ENCODE measurements around the gene PPP1R36.

DNA sequence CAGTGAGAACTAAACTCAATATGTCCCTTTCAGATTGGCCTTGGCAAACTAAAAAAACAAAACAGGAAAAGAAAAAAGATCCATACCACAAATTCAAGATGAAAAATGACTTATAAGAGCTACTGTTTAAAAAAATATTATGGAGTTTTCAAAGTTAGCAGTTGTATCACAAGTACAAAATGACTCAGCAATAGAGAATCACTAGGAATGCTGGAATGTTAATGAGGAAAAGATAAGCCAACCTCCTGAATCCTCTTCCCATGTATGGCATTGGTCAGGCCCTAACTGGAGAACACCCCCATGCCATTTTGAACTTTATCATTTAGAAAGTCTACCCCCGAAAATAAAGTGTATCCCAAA lies 62.2 kb downstream of the PPP1R36 start:
- TF ChIP-seq, protein P1, sequence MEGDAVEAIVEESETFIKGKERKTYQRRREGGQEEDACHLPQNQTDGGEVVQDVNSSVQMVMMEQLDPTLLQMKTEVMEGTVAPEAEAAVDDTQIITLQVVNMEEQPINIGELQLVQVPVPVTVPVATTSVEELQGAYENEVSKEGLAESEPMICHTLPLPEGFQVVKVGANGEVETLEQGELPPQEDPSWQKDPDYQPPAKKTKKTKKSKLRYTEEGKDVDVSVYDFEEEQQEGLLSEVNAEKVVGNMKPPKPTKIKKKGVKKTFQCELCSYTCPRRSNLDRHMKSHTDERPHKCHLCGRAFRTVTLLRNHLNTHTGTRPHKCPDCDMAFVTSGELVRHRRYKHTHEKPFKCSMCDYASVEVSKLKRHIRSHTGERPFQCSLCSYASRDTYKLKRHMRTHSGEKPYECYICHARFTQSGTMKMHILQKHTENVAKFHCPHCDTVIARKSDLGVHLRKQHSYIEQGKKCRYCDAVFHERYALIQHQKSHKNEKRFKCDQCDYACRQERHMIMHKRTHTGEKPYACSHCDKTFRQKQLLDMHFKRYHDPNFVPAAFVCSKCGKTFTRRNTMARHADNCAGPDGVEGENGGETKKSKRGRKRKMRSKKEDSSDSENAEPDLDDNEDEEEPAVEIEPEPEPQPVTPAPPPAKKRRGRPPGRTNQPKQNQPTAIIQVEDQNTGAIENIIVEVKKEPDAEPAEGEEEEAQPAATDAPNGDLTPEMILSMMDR (IDR thresholded peaks at IDR 0.05), result no peak
- no peak for TF ChIP-seq POLR2A (IDR thresholded peaks at IDR 0.05)
